K562 (cell line): Measurements from ENCODE around the gene SLC10A2.

Experiments
- BRD9 ChIP-seq: fragments of 450-650 bp; IDR thresholded peaks from 2 replicates; pipeline ENCODE4 v1.6.1; 2018; ENCODE audit warnings: low read depth; ENCODE audit not compliant: partially characterized antibody
- FOXK2 ChIP-seq, 2 experiments: fragments of 450-650 bp; IDR thresholded peaks in 1 of 2; conservative IDR thresholded peaks in 1 of 2; 2 replicates each; pipeline ENCODE4 v1.6.1; 2016; ENCODE audit warnings: low read depth in 2 of 2, mild to moderate bottlenecking in 1 of 2
- TBP ChIP-seq: optimal IDR thresholded peaks from 2 replicates; pipeline ENCODE3; 2011; ENCODE audit warnings: low read depth, low read length, improper control_type of control experiment
- TF ChIP-seq, protein P1 (sequence below): fragments of 450-650 bp; formaldehyde crosslinking; IDR thresholded peaks from 2 replicates; pipeline ENCODE4 v1.4.0; 2022; ENCODE audit warnings: missing genetic modification characterization

DNA sequence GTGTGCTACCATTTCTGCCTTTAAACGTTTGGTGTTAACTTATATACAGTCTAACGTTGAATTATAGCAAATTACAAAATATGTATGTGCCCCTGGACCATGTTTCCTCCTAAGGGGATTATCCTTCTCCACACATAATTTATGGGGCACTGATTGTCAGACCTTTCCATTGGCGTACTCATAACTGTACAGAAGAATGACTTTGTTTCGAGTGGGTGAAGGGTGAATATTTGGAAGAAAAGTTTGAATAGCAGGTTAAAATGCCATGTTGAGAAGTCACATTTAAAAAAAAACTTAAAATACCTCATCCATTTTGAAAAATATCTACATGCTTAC is 58.8 kb downstream of the SLC10A2 start:
- TF ChIP-seq FOXK2 (conservative IDR thresholded peaks at IDR 0.05 in 1 of 2, IDR thresholded peaks at IDR 0.05 in 1 of 2; ENCODE audit: low read depth in 2 of 2) (no peak), BRD9 (no peak), TBP (no peak)
- TF ChIP-seq, protein P1, sequence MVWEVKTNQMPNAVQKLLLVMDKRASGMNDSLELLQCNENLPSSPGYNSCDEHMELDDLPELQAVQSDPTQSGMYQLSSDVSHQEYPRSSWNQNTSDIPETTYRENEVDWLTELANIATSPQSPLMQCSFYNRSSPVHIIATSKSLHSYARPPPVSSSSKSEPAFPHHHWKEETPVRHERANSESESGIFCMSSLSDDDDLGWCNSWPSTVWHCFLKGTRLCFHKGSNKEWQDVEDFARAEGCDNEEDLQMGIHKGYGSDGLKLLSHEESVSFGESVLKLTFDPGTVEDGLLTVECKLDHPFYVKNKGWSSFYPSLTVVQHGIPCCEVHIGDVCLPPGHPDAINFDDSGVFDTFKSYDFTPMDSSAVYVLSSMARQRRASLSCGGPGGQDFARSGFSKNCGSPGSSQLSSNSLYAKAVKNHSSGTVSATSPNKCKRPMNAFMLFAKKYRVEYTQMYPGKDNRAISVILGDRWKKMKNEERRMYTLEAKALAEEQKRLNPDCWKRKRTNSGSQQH: no peak
